B cell (primary cell): ENCODE results near the gene HS1BP3. TPM values are rescaled to one million over a fixed set of nuclear protein-coding genes. Genes with fewer than 3 reads are reported as not detected.

Experiments used
- ATAC-seq: fragments of 200-7000 bp; cut with Tn5 transposase; one replicate; pipeline ENCODE4 v1.10.0; 2021; ENCODE audit warnings: low read depth, mild to moderate bottlenecking, moderate number of reproducible peaks, moderate library complexity
- CTCF ChIA-PET: fragments of 350-600 bp; sonication (Branson Sonifier 250); formaldehyde crosslinking; loops from one replicate; lab custom pipeline; 2021; ENCODE audit warnings: antibody characterized with exemption, inconsistent platforms; lab: Charles Lee
- POLR2A ChIA-PET: fragments of 350-600 bp; sonication (Branson Sonifier 250); formaldehyde crosslinking; loops from one replicate; lab custom pipeline; 2021; ENCODE audit warnings: antibody characterized with exemption; lab: Charles Lee
- DNase-seq: peaks from one replicate; pipeline ENCODE4 v3.0.0; 2013
- H2AFZ ChIP-seq: 2 replicates; pipeline ENCODE4 v1.6.1; 2012; ENCODE audit warnings: mild to moderate bottlenecking, low read depth, low read length; ENCODE audit not compliant: insufficient read depth, poor library complexity, severe bottlenecking
- H3K27ac ChIP-seq, 2 donors: 1 replicate in 1 of 2; 2 replicates in 1 of 2; pipeline ENCODE4 v1.5.1; 2012 to 2013; ENCODE audit warnings: low read length in 2 of 2, mild to moderate bottlenecking in 2 of 2, moderate library complexity in 1 of 2
- H3K27me3 ChIP-seq, 4 experiments: fragments of 200-600 bp in 1 of 4; sonication (generic) in 1 of 4; replicated peaks in 1 of 4; 1 replicate in 2 of 4; 2 replicates in 2 of 4; pipeline versions ENCODE4 v1.6.1 to v1.7.0; 2013 to 2016; ENCODE audit warnings: low read length in 3 of 4, mild to moderate bottlenecking in 2 of 4, mixed read lengths in 1 of 4, moderate library complexity in 1 of 4; ENCODE audit not compliant: insufficient read depth in 4 of 4, control insufficient read depth in 3 of 4; ENCODE audit errors: control extremely low read depth in 1 of 4
- H3K36me3 ChIP-seq, 2 experiments: replicated peaks in 1 of 2; 1 replicate in 1 of 2; 2 replicates in 1 of 2; pipeline versions ENCODE4 v1.6.1 to v1.7.1; 2013; ENCODE audit warnings: low read length in 1 of 2; ENCODE audit not compliant: insufficient read depth in 2 of 2, control insufficient read depth in 1 of 2; ENCODE audit errors: control extremely low read depth in 1 of 2, extremely low read depth in 1 of 2
- H3K4me1 ChIP-seq, 2 donors: fragments of 200-600 bp in 1 of 2; sonication (generic) in 1 of 2; 1 replicate in 1 of 2; 2 replicates in 1 of 2; pipeline versions ENCODE4 v1.5.1 to v1.6.1; 2013 to 2017; ENCODE audit warnings: low read length in 2 of 2; ENCODE audit not compliant: control insufficient read depth in 2 of 2, insufficient read depth in 2 of 2
- H3K4me2 ChIP-seq: replicated peaks from 2 replicates; pipeline ENCODE3; 2012; ENCODE audit warnings: mild to moderate bottlenecking, low read depth, low read length; ENCODE audit not compliant: poor library complexity, severe bottlenecking
- H3K4me3 ChIP-seq, 5 experiments: fragments of 200-600 bp in 1 of 5; sonication (generic) in 1 of 5; 1 replicate in 3 of 5; 2 replicates in 2 of 5; pipeline versions ENCODE4 v1.5.1 to v1.7.0; 2011 to 2016; ENCODE audit warnings: low read length in 4 of 5, mild to moderate bottlenecking in 4 of 5, low read depth in 2 of 5, control low read depth in 1 of 5, moderate library complexity in 1 of 5; ENCODE audit not compliant: insufficient read depth in 1 of 5; ENCODE audit errors: control extremely low read depth in 1 of 5, extremely low read depth in 1 of 5
- H3K79me2 ChIP-seq: fragments of 200-600 bp; sonication (generic); one replicate; pipeline ENCODE4 v1.6.0; 2016; ENCODE audit warnings: low read length; ENCODE audit not compliant: control insufficient read depth, insufficient read depth
- H3K9ac ChIP-seq: fragments of 200-600 bp; sonication (generic); 2 replicates; pipeline ENCODE4 v1.6.1; 2017; ENCODE audit warnings: mild to moderate bottlenecking, low read length, moderate library complexity
- H3K9me3 ChIP-seq, 3 donors: one replicate each; pipeline versions ENCODE4 v1.6.1 to v1.7.1; 2013; ENCODE audit warnings: low read length in 2 of 3; ENCODE audit not compliant: control insufficient read depth in 2 of 3, insufficient read depth in 1 of 3; ENCODE audit errors: control extremely low read depth in 1 of 3
- H4K20me1 ChIP-seq: 2 replicates; pipeline ENCODE4 v1.6.0; 2012; ENCODE audit warnings: mild to moderate bottlenecking, low read length; ENCODE audit not compliant: insufficient read depth, control insufficient read depth, poor library complexity, severe bottlenecking
- H3K27ac Mint-ChIP-seq: one replicate; pipeline ENCODE4 v1.8.0; 2021; ENCODE audit warnings: mixed read lengths
- H3K27me3 Mint-ChIP-seq: one replicate; pipeline ENCODE4 v1.8.0; 2021; ENCODE audit warnings: mixed read lengths
- H3K4me1 Mint-ChIP-seq: one replicate; pipeline ENCODE4 v1.8.0; 2021; ENCODE audit warnings: mixed read lengths
- H3K4me3 Mint-ChIP-seq: one replicate; pipeline ENCODE4 v1.8.0; 2021; ENCODE audit warnings: mixed read lengths
- H3K9me3 Mint-ChIP-seq: one replicate; pipeline ENCODE4 v1.8.0; 2022; ENCODE audit warnings: mixed read lengths; ENCODE audit not compliant: insufficient read depth
- CTCF ChIP-seq: fragments of 200-600 bp; IDR thresholded peaks from one replicate; pipeline ENCODE4 v1.8.0; 2022; ENCODE audit warnings: antibody characterized with exemption, mild to moderate bottlenecking
- EZH2 ChIP-seq: IDR thresholded peaks from 2 replicates; pipeline ENCODE4 v1.6.1; 2012; ENCODE audit warnings: borderline replicate concordance, low read depth, mild to moderate bottlenecking, moderate library complexity, low read length; ENCODE audit not compliant: insufficient read depth, poor library complexity, severe bottlenecking
- WGBS: methylation state at CpG from one replicate; pipeline ENCODE4 v1.1.5; 2013; ENCODE audit warnings: missing lambda C conversion rate; ENCODE audit not compliant: insufficient coverage; 5-methylcytosine and 5-hydroxymethylcytosine counted together
- intact Hi-C: fragments of 100-400 bp; cut with micrococcal nuclease; formaldehyde crosslinking; loops from one replicate; pipeline ENCODE4 v1.10.0; 2022
- polyA plus RNA-seq: library from polyadenylated mRNA; depleted of rRNA; stranded (reverse); fragments of >200 nt; gene quantifications from 2 replicates; pipeline ENCODE4 v1.2.3, GENCODE V29; 2012
- total RNA-seq, 2 donors: library from RNA; stranded (reverse); fragments of 120-200 nt in 1 of 2; gene quantifications; 1 replicate in 1 of 2; 2 replicates in 1 of 2; pipeline versions ENCODE4 v1.2.3 to v1.2.4, GENCODE V29; 2013 to 2022

The HS1BP3 gene
- total and polyA plus RNA-seq, 2 donors (not counting 1 experiment from before 2014, with no cell fraction given), result 27.8 to 28.7 TPM

- Histone ChIP-seq H3K4me2 (no peak overlapping the region), H3K27me3 (peaks cover 0 to 3% (median 0%) of the 10 kb centered on the region in 4 experiments), H3K36me3 (no peaks in the 10 kb centered on the region), H3K27ac (no peak overlapping the region), H3K9ac (no peak overlapping the region), H4K20me1 (no peaks in the 10 kb centered on the region), H3K9me3 (peaks cover 0 to 11% (median 4%) of the 10 kb centered on the region in 3 donors), H3K79me2 (no peaks in the 10 kb centered on the region), H3K4me1 (no peaks in the 10 kb centered on the region), H3K4me3 (no peak overlapping the region), H2AFZ (no peak overlapping the region)
- H3K27ac Mint-ChIP-seq, result no peak overlapping the region
- 95% methylated on average over 13 of the region's 22 CpGs for WGBS
- no peaks in the 10 kb centered on the region for H3K4me1 Mint-ChIP-seq
- TF ChIP-seq CTCF (no peak), EZH2 (no peak)
- DNase-seq (no peak), ATAC-seq (no peak)
- H3K9me3 Mint-ChIP-seq, result no peaks in the 10 kb centered on the region
- ChIA-PET CTCF (interaction anchor here (0.7 to 1.3 kb wide), 3 partner anchors 14 to 139 kb away, joined by 3 to 4 read pairs (median 3); partner anchors contain the start of gene RHOB), POLR2A (no interaction called here)
- intact Hi-C loops, result no loop called here
- peaks cover 20% of the 10 kb centered on the region for H3K27me3 Mint-ChIP-seq
- H3K4me3 Mint-ChIP-seq, result no peak overlapping the region
Measured at GRCh38 chr2:20585710-20586594, 64.9 kb downstream of the HS1BP3 start.

- intact Hi-C loops, result no loop called here
- H3K9me3 ChIP-seq, result peaks cover 0 to 11% (median 4%) of the 10 kb centered on the region in 3 donors
- ChIA-PET POLR2A (no interaction called here), CTCF (interaction anchor here (1.3 kb wide), 1 partner anchor 138 kb away, joined by 4 read pairs; the partner anchor contains the start of gene RHOB)
- TF ChIP-seq EZH2 (no peak), CTCF (no peak)
- no peak for ATAC-seq
- no peak overlapping the region for H3K4me3 ChIP-seq
- no peaks in the 10 kb centered on the region for H3K36me3 ChIP-seq
- no peak overlapping the region for H3K27ac Mint-ChIP-seq
- H3K27ac ChIP-seq, result no peak overlapping the region
- peaks cover 0 to 3% (median 0%) of the 10 kb centered on the region in 4 experiments for H3K27me3 ChIP-seq
- no peak overlapping the region for H3K4me3 Mint-ChIP-seq
- H3K9me3 Mint-ChIP-seq, result no peaks in the 10 kb centered on the region
- WGBS, result 81% methylated on average over 3 of the region's 5 CpGs
- H3K4me1 Mint-ChIP-seq, result no peaks in the 10 kb centered on the region
- no peaks in the 10 kb centered on the region for H3K4me1 ChIP-seq
- no peak overlapping the region for H3K9ac ChIP-seq
- no peak overlapping the region for H2AFZ ChIP-seq
- DNase-seq, result no peak
- no peak overlapping the region for H3K4me2 ChIP-seq
- no peaks in the 10 kb centered on the region for H4K20me1 ChIP-seq
- H3K27me3 Mint-ChIP-seq, result peaks cover 15% of the 10 kb centered on the region
- H3K79me2 ChIP-seq, result no peaks in the 10 kb centered on the region
Measured at GRCh38 chr2:20585359-20585709, 65.6 kb downstream of the HS1BP3 start.
